Ovary (tissue), 9 donors: Measurements from ENCODE around the gene CDH23. TPM values are rescaled to one million over a fixed set of nuclear protein-coding genes. Genes with fewer than 3 reads are reported as not detected.

Experiments used
- DNase-seq, 5 donors: peaks; one replicate each; pipeline ENCODE4 v3.0.0-alpha.2; 2019 to 2020
- H3K27ac ChIP-seq, 2 donors: fragments of 200-600 bp; one replicate each; pipeline versions ENCODE4 v1.5.1 to v1.8.0; 2019 to 2022
- H3K27me3 ChIP-seq: fragments of 200-600 bp; one replicate; pipeline ENCODE4 v1.8.0; 2022
- H3K36me3 ChIP-seq: fragments of 200-600 bp; sonication (generic); one replicate; pipeline ENCODE4 v1.5.1; 2019
- H3K4me1 ChIP-seq: one replicate; pipeline ENCODE4 v1.8.1; 2013; ENCODE audit warnings: mild to moderate bottlenecking, moderate library complexity; ENCODE audit not compliant: insufficient read depth
- H3K4me3 ChIP-seq: fragments of 200-600 bp; sonication (generic); one replicate; pipeline ENCODE4 v1.5.1; 2017
- H3K9me3 ChIP-seq, 2 donors: fragments of 200-600 bp in 1 of 2; sonication (generic) in 1 of 2; one replicate each; pipeline versions ENCODE4 v1.5.1 to v1.8.1; 2013 to 2019; ENCODE audit warnings: mild to moderate bottlenecking in 1 of 2, moderate library complexity in 1 of 2
- EP300 ChIP-seq: sonication (generic); formaldehyde crosslinking; IDR thresholded peaks from one replicate; pipeline ENCODE4 v1.6.1; 2017; ENCODE audit warnings: antibody characterized with exemption
- POLR2A ChIP-seq: fragments of 450-650 bp; IDR thresholded peaks from one replicate; pipeline ENCODE4 v1.6.1; 2017; ENCODE audit warnings: antibody characterized with exemption, mild to moderate bottlenecking, moderate library complexity
- WGBS, 3 donors: extraction: QIAGEN DNeasy Blood & Tissue Kit in 1 of 3; methylation state at CpG; one replicate each; pipeline versions ENCODE4 v1.1.5 to v1.1.7; 2013 to 2017; 5-methylcytosine and 5-hydroxymethylcytosine counted together
- intact Hi-C, 4 donors: fragments of 100-400 bp; cut with DNase I; formaldehyde crosslinking; loops; one replicate each; pipeline versions ENCODE4 v1.11.0 to v1.15.1; 2022 to 2023
- polyA plus RNA-seq, 2 donors: library from polyadenylated mRNA; stranded (reverse); fragments of 200-250 nt in 1 of 2; fragments of 350-450 nt in 1 of 2; fragmentation: Illumina TruSeq in 1 of 2; extraction: RNeasy Lipid Tissue Mini Kit (QIAGEN cat#74804) in 1 of 2; gene quantifications; one replicate each; pipeline ENCODE4 v1.2.3, GENCODE V29; 2013 to 2014
- total RNA-seq, 7 donors: library from RNA; depleted of rRNA in 2 of 7; stranded (reverse); fragments of >200 nt in 2 of 7; fragmentation: NEBNext Ultra II Directional in 3 of 7; extraction: Animal tissue kit (Norgen Biotek cat#: 25700) in 3 of 7; gene quantifications; one replicate each; pipeline versions ENCODE4 v1.1.0 to v1.2.4, GENCODE V29; 2016 to 2023
- TF ChIP-seq, protein P1 (sequence below), 3 donors: fragments of 450-650 bp in 2 of 3; fragments of 200-600 bp in 1 of 3; IDR thresholded peaks; one replicate each; pipeline versions ENCODE4 v1.5.1 to v1.8.0; 2016 to 2022; ENCODE audit warnings: antibody characterized with exemption in 3 of 3, mild to moderate bottlenecking in 1 of 3
- donor health status: DM: no; HTN: no; CAD: no; lungs with moderate emphysema.
- donor health status: DM: no; HTN: no; CAD: no.
- donor health status: Bipolar disorder and iron deficiency.
- donor health status: DM: yes; HTN: yes; CAD: no.
- donor health status: DM: no; HTN: no; CAD: no.
- donor health status: DM: yes; HTN: yes; CAD: no.

Gene CDH23
- total and polyA plus RNA-seq, 9 donors = 7.5 to 108 (median 39.1) TPM

GRCh38 chr10:71577345-71577744 is 180.6 kb downstream of the CDH23 start:
- Histone ChIP-seq H3K4me3 (no peak overlapping the region), H3K36me3 (no peaks in the 10 kb centered on the region), H3K27me3 (no peaks in the 10 kb centered on the region), H3K27ac (no peak overlapping the region), H3K4me1 (peaks cover 2% of the 10 kb centered on the region), H3K9me3 (no peaks in the 10 kb centered on the region)
- WGBS, 3 donors = 88 to 93% (median 93%) methylated on average over 8 of the region's 8 CpGs
- no peak for TF ChIP-seq POLR2A
- TF ChIP-seq EP300 = no peak
- TF ChIP-seq, protein P1, sequence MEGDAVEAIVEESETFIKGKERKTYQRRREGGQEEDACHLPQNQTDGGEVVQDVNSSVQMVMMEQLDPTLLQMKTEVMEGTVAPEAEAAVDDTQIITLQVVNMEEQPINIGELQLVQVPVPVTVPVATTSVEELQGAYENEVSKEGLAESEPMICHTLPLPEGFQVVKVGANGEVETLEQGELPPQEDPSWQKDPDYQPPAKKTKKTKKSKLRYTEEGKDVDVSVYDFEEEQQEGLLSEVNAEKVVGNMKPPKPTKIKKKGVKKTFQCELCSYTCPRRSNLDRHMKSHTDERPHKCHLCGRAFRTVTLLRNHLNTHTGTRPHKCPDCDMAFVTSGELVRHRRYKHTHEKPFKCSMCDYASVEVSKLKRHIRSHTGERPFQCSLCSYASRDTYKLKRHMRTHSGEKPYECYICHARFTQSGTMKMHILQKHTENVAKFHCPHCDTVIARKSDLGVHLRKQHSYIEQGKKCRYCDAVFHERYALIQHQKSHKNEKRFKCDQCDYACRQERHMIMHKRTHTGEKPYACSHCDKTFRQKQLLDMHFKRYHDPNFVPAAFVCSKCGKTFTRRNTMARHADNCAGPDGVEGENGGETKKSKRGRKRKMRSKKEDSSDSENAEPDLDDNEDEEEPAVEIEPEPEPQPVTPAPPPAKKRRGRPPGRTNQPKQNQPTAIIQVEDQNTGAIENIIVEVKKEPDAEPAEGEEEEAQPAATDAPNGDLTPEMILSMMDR (IDR thresholded peaks at IDR 0.05) = no peak
- no peak for DNase-seq
- intact Hi-C loops = loop anchor here in 2 of 4 donors (5.0 to 10.0 kb wide), 3 partner anchors 35 to 253 kb away; no protein-coding TSS in a partner anchor

- Histone ChIP-seq H3K9me3 (no peaks in the 10 kb centered on the region), H3K36me3 (no peaks in the 10 kb centered on the region), H3K4me1 (peaks cover 2% of the 10 kb centered on the region), H3K27me3 (no peaks in the 10 kb centered on the region), H3K4me3 (no peak overlapping the region), H3K27ac (no peak overlapping the region)
- TF ChIP-seq EP300 = no peak
- intact Hi-C loops = loop anchor here in 2 of 4 donors (5.0 to 10.0 kb wide), 3 partner anchors 34 to 253 kb away; no protein-coding TSS in a partner anchor
- WGBS, 3 donors = 81 to 91% (median 89%) methylated on average over 10 of the region's 10 CpGs
- no peak for DNase-seq
Observed at GRCh38 chr10:71578069-71578468, 181.3 kb downstream of the CDH23 start.

DNA sequence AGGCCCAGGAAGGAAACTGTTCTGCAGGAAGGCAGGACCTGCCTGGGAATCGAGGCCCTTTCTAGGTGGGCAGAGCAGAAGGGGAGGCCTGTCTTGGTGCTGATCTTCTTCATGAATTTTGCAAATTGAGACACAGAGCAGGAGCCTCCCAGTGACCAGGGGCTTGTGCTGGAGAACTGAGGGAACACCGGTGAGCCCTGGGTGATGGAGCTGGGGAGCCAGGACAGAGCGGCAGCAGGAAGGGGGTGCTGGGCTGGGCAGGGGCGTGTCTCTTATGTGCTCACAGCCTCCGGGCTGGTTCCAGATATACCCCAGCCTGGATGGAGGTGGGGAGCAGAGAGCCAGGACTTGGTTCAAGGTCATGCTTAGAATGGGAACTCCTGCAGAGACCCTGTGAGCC is 182.9 kb downstream of the CDH23 start:
- Histone ChIP-seq H3K4me1 (peaks cover 2% of the 10 kb centered on the region), H3K4me3 (no peak overlapping the region), H3K27me3 (no peaks in the 10 kb centered on the region), H3K9me3 (no peaks in the 10 kb centered on the region), H3K36me3 (no peaks in the 10 kb centered on the region), H3K27ac (no peak overlapping the region)
- 84 to 92% (median 90%) methylated on average over 5 of the region's 5 CpGs for WGBS, 3 donors
- no peak for DNase-seq
- TF ChIP-seq EP300 (no peak), POLR2A (no peak)
- TF ChIP-seq, protein P1 (IDR thresholded peaks at IDR 0.05) = no peak
- intact Hi-C loops = loop anchor here in 2 of 4 donors (5.0 to 10.0 kb wide), 3 partner anchors 33 to 255 kb away; no protein-coding TSS in a partner anchor

DNA sequence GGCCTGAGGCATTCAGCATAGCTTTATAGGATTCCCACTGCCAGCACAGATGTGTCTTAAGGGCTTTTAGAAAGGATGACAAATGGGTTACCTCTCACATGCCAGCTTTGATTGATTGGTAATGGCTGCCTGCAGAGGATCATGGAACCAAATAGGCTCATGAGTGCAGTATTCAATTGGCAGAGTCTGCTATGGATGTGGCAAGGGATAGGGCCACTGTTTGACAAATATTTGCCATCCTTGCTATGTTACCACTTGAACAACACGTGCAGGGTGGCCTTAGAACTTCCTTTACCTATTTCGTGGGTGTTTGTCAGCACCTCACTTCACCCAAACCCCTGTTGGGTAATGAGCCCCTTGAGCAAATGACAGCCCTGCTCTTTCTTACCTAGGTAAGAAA is 183.7 kb downstream of the CDH23 start:
- TF ChIP-seq, protein P1 (IDR thresholded peaks at IDR 0.05) = no peak
- TF ChIP-seq EP300 = no peak
- no peak for TF ChIP-seq POLR2A
- Histone ChIP-seq H3K27ac (no peak overlapping the region), H3K4me1 (peaks cover 2% of the 10 kb centered on the region), H3K27me3 (no peaks in the 10 kb centered on the region), H3K36me3 (no peaks in the 10 kb centered on the region), H3K4me3 (no peak overlapping the region), H3K9me3 (no peaks in the 10 kb centered on the region)
- intact Hi-C loops = no loop called here
- no peak for DNase-seq
- WGBS, 3 donors = 83 to 86% (median 85%) methylated on average over 2 of the region's 2 CpGs

- H3K4me1 ChIP-seq = peaks cover under 1% of the 10 kb centered on the region
- no peak overlapping the region for H3K27ac ChIP-seq
- no peak for DNase-seq
- H3K27me3 ChIP-seq = no peaks in the 10 kb centered on the region
- TF ChIP-seq EP300 = no peak
- no peak for TF ChIP-seq POLR2A
- TF ChIP-seq, protein P1 (IDR thresholded peaks at IDR 0.05) = no peak
- intact Hi-C loops = no loop called here
- no peaks in the 10 kb centered on the region for H3K36me3 ChIP-seq
- no peak overlapping the region for H3K4me3 ChIP-seq
- no peaks in the 10 kb centered on the region for H3K9me3 ChIP-seq
- 88 to 93% (median 91%) methylated on average over 2 of the region's 2 CpGs for WGBS, 3 donors
Observed at GRCh38 chr10:71580926-71581325, 184.2 kb downstream of the CDH23 start.
